A549 (cell line): ENCODE data around the gene C6orf141. TPM values are rescaled to one million over a fixed set of nuclear protein-coding genes. Genes with fewer than 3 reads are reported as not detected.

Source experiments
- ATAC-seq, 2 experiments: fragments of 200-7000 bp in 1 of 2; fragments of >200 bp in 1 of 2; cut with Nextera tagmentation in 1 of 2; cut with Tn5 transposase in 1 of 2; 3 replicates each; pipeline versions ENCODE4 v1.8.0 to v1.9.1; 2018 to 2020; ENCODE audit warnings: mild to moderate bottlenecking in 1 of 2, moderate library complexity in 1 of 2
- CTCF ChIA-PET: fragments of 300-600 bp; sonication (Branson Sonifier 250); formaldehyde crosslinking; extraction: SDS; loops from one replicate; lab custom pipeline; 2021; ENCODE audit warnings: antibody characterized with exemption, inconsistent platforms; lab: Yijun Ruan, JAX
- POLR2A ChIA-PET: fragments of 350-600 bp; formaldehyde crosslinking; extraction: SDS; loops from one replicate; lab custom pipeline; 2021; ENCODE audit warnings: antibody characterized with exemption, inconsistent platforms; lab: Yijun Ruan, JAX
- DNase-seq, 2 experiments: peaks; one replicate each; pipeline versions ENCODE4 v3.0.0 to v3.0.0-alpha.2; 2011 to 2016; ENCODE audit warnings: low read depth in 1 of 2, low spot score in 1 of 2
- FAIRE-seq: peaks from 2 replicates; lab custom pipeline; 2011; peaks lifted over from hg19 to GRCh38; lab: Jason Lieb, UNC
- H3K27ac ChIP-seq, 2 experiments: fragments of >200 bp; sonication (Bioruptor Twin); formaldehyde crosslinking; 3 replicates each; pipeline ENCODE4 v1.5.1; 2016 to 2017
- H3K4me1 ChIP-seq: fragments of >200 bp; sonication (Bioruptor Twin); formaldehyde crosslinking; 3 replicates; pipeline ENCODE4 v1.6.1; 2016
- H3K4me2 ChIP-seq: fragments of >200 bp; sonication (Bioruptor Twin); formaldehyde crosslinking; 3 replicates; pipeline ENCODE4 v1.6.1; 2016
- H3K4me3 ChIP-seq: fragments of >200 bp; sonication (Bioruptor Twin); formaldehyde crosslinking; 3 replicates; pipeline ENCODE4 v1.5.1; 2016
- H3K9me3 ChIP-seq: fragments of >200 bp; sonication (Bioruptor Twin); formaldehyde crosslinking; 3 replicates; pipeline ENCODE4 v1.6.1; 2016
- BHLHE40 ChIP-seq: IDR thresholded peaks from 2 replicates; pipeline ENCODE4 v1.6.1; 2012; ENCODE audit warnings: low read depth, low read length, inconsistent platforms
- CBX2 ChIP-seq: fragments of 200-600 bp; sonication (generic); IDR thresholded peaks from 2 replicates; pipeline ENCODE4 v1.6.1; 2016; ENCODE audit warnings: low read depth, mild to moderate bottlenecking, borderline replicate concordance
- CEBPB ChIP-seq, 2 experiments: fragments of >200 bp in 1 of 2; sonication (Bioruptor Twin) in 1 of 2; formaldehyde crosslinking in 1 of 2; IDR thresholded peaks; 2 replicates each; pipeline ENCODE4 v1.6.1; 2012 to 2016
- CHD4 ChIP-seq: fragments of 200-600 bp; sonication (generic); IDR thresholded peaks from 2 replicates; pipeline ENCODE4 v1.6.1; 2016; ENCODE audit warnings: antibody characterized with exemption, mild to moderate bottlenecking, borderline replicate concordance
- EP300 ChIP-seq, 2 experiments: fragments of >200 bp; sonication (Bioruptor Twin); formaldehyde crosslinking; IDR thresholded peaks; 2 replicates in 1 of 2; 3 replicates in 1 of 2; pipeline ENCODE4 v1.6.1; 2016 to 2017
- ESRRA ChIP-seq: fragments of 150-350 bp; IDR thresholded peaks from 2 replicates; pipeline ENCODE4 v1.6.1; 2014; ENCODE audit warnings: mild to moderate bottlenecking, low read length, borderline replicate concordance
- FOSB ChIP-seq: fragments of 250-450 bp; sonication (Bioruptor Pico); IDR thresholded peaks from 2 replicates; pipeline ENCODE4 v1.5.0; 2020; ENCODE audit warnings: mild to moderate bottlenecking, moderate library complexity
- HES2 ChIP-seq: fragments of >200 bp; sonication (Bioruptor Twin); formaldehyde crosslinking; IDR thresholded peaks from 2 replicates; pipeline ENCODE4 v1.6.1; 2016
- HEYL ChIP-seq: fragments of 250-450 bp; sonication (Bioruptor Pico); IDR thresholded peaks from 2 replicates; pipeline ENCODE4 v1.8.0; 2021; ENCODE audit warnings: mild to moderate bottlenecking, moderate library complexity
- HOXB5 ChIP-seq: fragments of 250-450 bp; sonication (Bioruptor Pico); IDR thresholded peaks from 2 replicates; pipeline ENCODE4 v1.5.0; 2020; ENCODE audit warnings: mild to moderate bottlenecking, moderate library complexity
- JUNB ChIP-seq: fragments of >200 bp; sonication (Bioruptor Twin); formaldehyde crosslinking; IDR thresholded peaks from 2 replicates; pipeline ENCODE4 v1.6.1; 2016
- KDM1A ChIP-seq: fragments of 200-600 bp; sonication (generic); IDR thresholded peaks from 2 replicates; pipeline ENCODE4 v1.6.1; 2016; ENCODE audit warnings: low read depth, mild to moderate bottlenecking
- MAFK ChIP-seq: fragments of 450-650 bp; IDR thresholded peaks from 2 replicates; pipeline ENCODE4 v1.6.1; 2014; ENCODE audit not compliant: partially characterized antibody
- MAX ChIP-seq: IDR thresholded peaks from 2 replicates; pipeline ENCODE4 v1.6.1; 2012
- MAZ ChIP-seq: fragments of 150-350 bp; IDR thresholded peaks from 2 replicates; pipeline ENCODE4 v1.6.1; 2014; ENCODE audit warnings: antibody characterized with exemption, low read depth, low read length, borderline replicate concordance
- MYC ChIP-seq: IDR thresholded peaks from 2 replicates; pipeline ENCODE4 v1.6.1; 2012; ENCODE audit warnings: mild to moderate bottlenecking, inconsistent platforms, low read length, improper control_type of control experiment, borderline replicate concordance
- NR3C1 ChIP-seq: fragments of >200 bp; sonication (Bioruptor Twin); formaldehyde crosslinking; IDR thresholded peaks from 3 replicates; pipeline ENCODE4 v1.6.1; 2017
- RAD21 ChIP-seq, 2 experiments: fragments of >200 bp in 1 of 2; sonication (Bioruptor Twin) in 1 of 2; formaldehyde crosslinking in 1 of 2; IDR thresholded peaks in 1 of 2; conservative IDR thresholded peaks in 1 of 2; 2 replicates in 1 of 2; 3 replicates in 1 of 2; pipeline ENCODE4 v1.6.1; 2012 to 2018; ENCODE audit warnings: inconsistent platforms in 1 of 2
- RCOR1 ChIP-seq: fragments of 150-350 bp; IDR thresholded peaks from 2 replicates; pipeline ENCODE4 v1.6.1; 2014; ENCODE audit warnings: antibody characterized with exemption, low read length, low read depth
- RFX5 ChIP-seq: fragments of 450-650 bp; IDR thresholded peaks from 2 replicates; pipeline ENCODE4 v1.7.1; 2014; ENCODE audit warnings: antibody characterized with exemption, mild to moderate bottlenecking, moderate library complexity
- SREBF2 ChIP-seq: fragments of 450-650 bp; IDR thresholded peaks from 2 replicates; pipeline ENCODE4 v1.6.1; 2014; ENCODE audit warnings: mild to moderate bottlenecking, moderate library complexity
- ZSCAN20 ChIP-seq: fragments of 250-450 bp; sonication (Bioruptor Pico); IDR thresholded peaks from 2 replicates; pipeline ENCODE4 v1.8.0; 2022; ENCODE audit warnings: mild to moderate bottlenecking, moderate library complexity
- WGBS: methylation state at CpG from one replicate; pipeline ENCODE4 v1.1.6; 2017; ENCODE audit errors: missing lambda C conversion rate; 5-methylcytosine and 5-hydroxymethylcytosine counted together
- polyA plus RNA-seq, 4 experiments: library from polyadenylated mRNA; depleted of rRNA in 3 of 4; stranded (reverse); fragments of >200 nt; fragmentation: RNase III in 1 of 4; extraction: RNeasy Plus Mini Kit Qiagen cat#74134 plus additional on column Dnase treatment in 1 of 4; gene quantifications; 2 replicates in 3 of 4; 3 replicates in 1 of 4; pipeline ENCODE4 v1.2.3, GENCODE V29; 2011 to 2017
- TF ChIP-seq, protein P1 (sequence below): fragments of 250-450 bp; sonication (Bioruptor Pico); IDR thresholded peaks from 2 replicates; pipeline ENCODE4 v1.5.0; 2020; ENCODE audit warnings: low read depth, mild to moderate bottlenecking, moderate library complexity
- TF ChIP-seq, protein P2 (sequence below): fragments of 250-450 bp; sonication (Bioruptor Pico); IDR thresholded peaks from 2 replicates; pipeline ENCODE4 v1.5.0; 2021; ENCODE audit warnings: mild to moderate bottlenecking, moderate library complexity, borderline replicate concordance
- TF ChIP-seq, protein P3 (sequence below): fragments of >200 bp; sonication (Bioruptor Twin); formaldehyde crosslinking; IDR thresholded peaks from 3 replicates; pipeline ENCODE4 v1.6.1; 2016

Gene C6orf141
- polyA plus RNA-seq, 2 of the 4 experiments (the other 2 are of a cell fraction) = 24.9 to 29.9 TPM

DNA sequence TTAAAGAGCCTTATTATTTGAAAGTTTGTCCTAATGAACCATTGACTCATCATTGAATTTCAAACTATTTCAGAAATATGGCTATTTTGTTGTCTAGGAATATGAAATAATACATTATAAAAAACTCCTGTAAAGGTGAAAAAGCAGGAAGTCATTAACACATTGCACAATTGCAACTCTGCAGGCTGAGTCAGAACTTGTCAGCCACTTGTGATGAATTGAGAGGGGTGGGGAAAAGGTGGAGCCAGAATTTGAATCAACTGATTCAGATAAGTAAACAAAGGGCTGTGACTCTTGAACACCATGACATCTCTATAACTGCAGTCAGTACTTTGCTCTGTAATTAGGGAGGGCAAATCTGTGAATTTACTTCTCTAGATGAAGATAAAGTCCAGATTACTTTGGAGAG, 6.0 kb downstream of the C6orf141 start (continued):
- TF ChIP-seq ESRRA (no peak), BHLHE40 (no peak), SREBF2 (no peak), CEBPB (IDR thresholded peaks at IDR 0.05) (peak; percentile 93 to 98), HES2 (peak; percentile 52; the same call in 1 of the 2 replicates), RAD21 (conservative IDR thresholded peaks at IDR 0.05 in 1 of 2, IDR thresholded peaks at IDR 0.05 in 1 of 2) (no peak), HOXB5 (CRISPR knock-in tag) (peak; percentile 100)
- TF ChIP-seq, protein P1, sequence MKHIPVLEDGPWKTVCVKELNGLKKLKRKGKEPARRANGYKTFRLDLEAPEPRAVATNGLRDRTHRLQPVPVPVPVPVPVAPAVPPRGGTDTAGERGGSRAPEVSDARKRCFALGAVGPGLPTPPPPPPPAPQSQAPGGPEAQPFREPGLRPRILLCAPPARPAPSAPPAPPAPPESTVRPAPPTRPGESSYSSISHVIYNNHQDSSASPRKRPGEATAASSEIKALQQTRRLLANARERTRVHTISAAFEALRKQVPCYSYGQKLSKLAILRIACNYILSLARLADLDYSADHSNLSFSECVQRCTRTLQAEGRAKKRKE = no peak
- TF ChIP-seq, protein P2, sequence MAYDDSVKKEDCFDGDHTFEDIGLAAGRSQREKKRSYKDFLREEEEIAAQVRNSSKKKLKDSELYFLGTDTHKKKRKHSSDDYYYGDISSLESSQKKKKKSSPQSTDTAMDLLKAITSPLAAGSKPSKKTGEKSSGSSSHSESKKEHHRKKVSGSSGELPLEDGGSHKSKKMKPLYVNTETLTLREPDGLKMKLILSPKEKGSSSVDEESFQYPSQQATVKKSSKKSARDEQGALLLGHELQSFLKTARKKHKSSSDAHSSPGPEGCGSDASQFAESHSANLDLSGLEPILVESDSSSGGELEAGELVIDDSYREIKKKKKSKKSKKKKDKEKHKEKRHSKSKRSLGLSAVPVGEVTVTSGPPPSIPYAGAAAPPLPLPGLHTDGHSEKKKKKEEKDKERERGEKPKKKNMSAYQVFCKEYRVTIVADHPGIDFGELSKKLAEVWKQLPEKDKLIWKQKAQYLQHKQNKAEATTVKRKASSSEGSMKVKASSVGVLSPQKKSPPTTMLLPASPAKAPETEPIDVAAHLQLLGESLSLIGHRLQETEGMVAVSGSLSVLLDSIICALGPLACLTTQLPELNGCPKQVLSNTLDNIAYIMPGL = no peak

GRCh38 chr6:49557177-49557576, 6.7 kb downstream of the C6orf141 start:
- DNase-seq = no peak
- no peak overlapping the region; the same call in 2 of the 3 replicates for H3K4me3 ChIP-seq
- peak overlapping the region; percentile 85 for H3K4me2 ChIP-seq
- H3K27ac ChIP-seq = peak overlapping the region; percentile 80 to 86
- ATAC-seq = no peak
- TF ChIP-seq NR3C1 (no peak), CHD4 (no peak), ZSCAN20 (no peak), CBX2 (no peak), FOSB (CRISPR knock-in tag) (no peak), MAX (no peak), RCOR1 (no peak), EP300 (IDR thresholded peaks at IDR 0.05) (no peak), MYC (no peak), RFX5 (no peak), BHLHE40 (no peak), JUNB (no peak), MAFK (no peak), MAZ (no peak), HEYL (CRISPR knock-in tag) (no peak), KDM1A (no peak)
- TF ChIP-seq, protein P3, sequence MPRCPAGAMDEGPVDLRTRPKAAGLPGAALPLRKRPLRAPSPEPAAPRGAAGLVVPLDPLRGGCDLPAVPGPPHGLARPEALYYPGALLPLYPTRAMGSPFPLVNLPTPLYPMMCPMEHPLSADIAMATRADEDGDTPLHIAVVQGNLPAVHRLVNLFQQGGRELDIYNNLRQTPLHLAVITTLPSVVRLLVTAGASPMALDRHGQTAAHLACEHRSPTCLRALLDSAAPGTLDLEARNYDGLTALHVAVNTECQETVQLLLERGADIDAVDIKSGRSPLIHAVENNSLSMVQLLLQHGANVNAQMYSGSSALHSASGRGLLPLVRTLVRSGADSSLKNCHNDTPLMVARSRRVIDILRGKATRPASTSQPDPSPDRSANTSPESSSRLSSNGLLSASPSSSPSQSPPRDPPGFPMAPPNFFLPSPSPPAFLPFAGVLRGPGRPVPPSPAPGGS = no peak
- 73% methylated on average over 3 of the region's 3 CpGs for WGBS
- H3K9me3 ChIP-seq = no peaks in the 10 kb centered on the region
- peaks cover 58% of the 10 kb centered on the region for H3K4me1 ChIP-seq
- CTCF ChIA-PET = interaction anchor here (0.7 to 3.0 kb wide), 5 partner anchors 10 to 50 kb away, joined by 3 to 14 read pairs (median 4); no protein-coding TSS in a partner anchor
- FAIRE-seq = no peak
- POLR2A ChIA-PET = no interaction called here
